BLaER1 (cell line): Measurements from ENCODE around the gene BIN2.
"Not testable (repeated sequence)": the region's sequence is repeated elsewhere in the genome, so short reads cannot be mapped to it uniquely, and the experiment has no call there.

Experiments used
- H3K27ac ChIP-seq: shearing (Covaris generic); formaldehyde crosslinking; 2 replicates; pipeline ENCODE4 v1.8.1; 2022
- H3K27me3 ChIP-seq: shearing (Covaris generic); formaldehyde crosslinking; 2 replicates; pipeline ENCODE4 v1.8.1; 2022
- H3K36me3 ChIP-seq: shearing (Covaris generic); formaldehyde crosslinking; 2 replicates; pipeline ENCODE4 v1.8.1; 2022
- H3K4me1 ChIP-seq: shearing (Covaris generic); formaldehyde crosslinking; 2 replicates; pipeline ENCODE4 v1.8.1; 2022
- H3K4me2 ChIP-seq: shearing (Covaris generic); formaldehyde crosslinking; 2 replicates; pipeline ENCODE4 v1.8.1; 2022
- H3K4me3 ChIP-seq: shearing (Covaris generic); formaldehyde crosslinking; 2 replicates; pipeline ENCODE4 v1.8.1; 2022
- H3K9ac ChIP-seq: shearing (Covaris generic); formaldehyde crosslinking; 2 replicates; pipeline ENCODE4 v1.8.1; 2022
- H3K9me3 ChIP-seq: shearing (Covaris generic); formaldehyde crosslinking; 2 replicates; pipeline ENCODE4 v1.8.1; 2022
- H4K20me1 ChIP-seq: shearing (Covaris generic); formaldehyde crosslinking; 2 replicates; pipeline ENCODE4 v1.8.1; 2022
- Cebpa-rat ChIP-seq: shearing (Covaris generic); IDR thresholded peaks from 2 replicates; pipeline ENCODE4 v1.8.1; 2022

The BIN2 gene

DNA sequence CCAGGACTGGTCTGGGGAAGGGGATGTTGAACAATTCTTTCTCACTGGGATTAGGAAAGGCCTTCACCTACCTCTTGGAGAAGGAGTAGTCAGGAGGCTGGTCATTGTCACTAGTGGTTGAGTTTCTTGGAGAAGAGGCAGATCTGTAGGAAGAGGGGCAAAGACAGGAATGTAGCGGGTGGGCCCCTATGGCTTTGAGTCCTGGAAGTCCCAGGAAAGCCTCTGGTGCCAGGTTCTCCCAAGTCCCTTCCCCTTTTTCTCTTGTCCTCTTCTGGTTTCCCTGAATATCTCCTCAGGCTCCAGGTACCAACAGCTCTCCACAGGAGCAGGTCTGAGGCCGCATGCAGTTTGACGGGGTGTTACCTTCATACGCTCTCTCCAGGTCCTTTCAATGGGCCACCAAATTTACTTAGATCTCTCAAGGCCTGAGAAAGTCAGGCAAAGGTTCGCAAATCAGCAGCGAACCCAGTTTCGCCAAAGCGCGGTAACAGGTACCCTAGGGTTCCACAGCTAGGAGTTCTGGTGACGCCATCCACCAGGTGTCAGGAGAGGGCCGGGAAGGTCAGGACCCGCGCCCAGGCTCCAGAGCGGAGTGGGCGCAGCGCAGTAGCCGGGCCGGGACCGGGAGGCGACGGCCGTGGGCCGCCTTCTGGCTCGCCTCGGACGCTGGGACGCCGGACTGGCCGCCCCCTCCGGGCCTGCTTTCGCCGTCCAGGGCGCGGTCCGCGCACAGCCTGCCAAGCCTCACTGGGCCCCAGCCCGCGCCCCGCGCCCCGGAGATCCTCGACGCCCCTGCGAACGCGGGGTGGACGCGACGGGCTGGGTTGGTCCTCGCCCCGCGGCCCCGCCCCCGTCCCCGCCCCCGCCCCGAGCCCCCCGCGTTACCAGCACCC is 54.6 kb downstream of the BIN2 start:
- H3K27me3 ChIP-seq, result 0 out of 2 replicates have a peak, but pooled peaks cover 4% of the 10 kb centered on the region
- peaks cover 30% of the 10 kb centered on the region for H3K4me1 ChIP-seq
- peak overlapping the region; percentile 75; the same call in 1 of the 2 replicates for H3K9ac ChIP-seq
- H3K4me3 ChIP-seq, result peak overlapping the region; percentile 74
- H3K4me2 ChIP-seq, result peak overlapping the region; percentile 97
- H3K9me3 ChIP-seq, result no peaks in the 10 kb centered on the region
- peak overlapping the region; percentile 42; the same call in 1 of the 2 replicates for H3K27ac ChIP-seq
- no peaks in the 10 kb centered on the region for H4K20me1 ChIP-seq
- no peaks in the 10 kb centered on the region for H3K36me3 ChIP-seq
- no peak for TF ChIP-seq Cebpa-rat

DNA sequence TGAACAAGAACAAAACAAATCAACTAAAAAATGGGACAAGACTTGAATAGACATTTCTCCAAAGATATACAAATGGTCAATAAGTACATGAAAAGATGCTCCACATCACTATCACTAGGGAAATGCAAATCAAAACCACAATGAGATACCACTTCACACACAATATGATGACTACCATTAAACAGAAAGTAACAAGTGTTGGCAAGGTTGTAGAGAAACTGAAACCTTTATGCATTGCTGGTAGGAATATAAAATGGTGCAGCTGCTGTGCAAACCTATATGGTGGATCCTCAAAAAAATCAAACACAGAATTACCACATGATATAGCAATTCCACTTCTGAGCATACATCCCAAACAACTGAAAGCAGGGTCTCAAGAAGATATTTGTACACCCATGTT is 59.0 kb downstream of the BIN2 start:
- H3K27ac ChIP-seq, result no peak overlapping the region
- H3K9me3 ChIP-seq, result no peaks in the 10 kb centered on the region
- H3K4me3 ChIP-seq, result no peak overlapping the region
- H3K4me2 ChIP-seq, result no peak overlapping the region
- H3K27me3 ChIP-seq, result no peaks in the 10 kb centered on the region
- peaks cover 16% of the 10 kb centered on the region for H3K4me1 ChIP-seq
- H3K36me3 ChIP-seq, result no peaks in the 10 kb centered on the region
- TF ChIP-seq Cebpa-rat, result no peak
- no peaks in the 10 kb centered on the region for H4K20me1 ChIP-seq
- H3K9ac ChIP-seq, result no peak overlapping the region

DNA sequence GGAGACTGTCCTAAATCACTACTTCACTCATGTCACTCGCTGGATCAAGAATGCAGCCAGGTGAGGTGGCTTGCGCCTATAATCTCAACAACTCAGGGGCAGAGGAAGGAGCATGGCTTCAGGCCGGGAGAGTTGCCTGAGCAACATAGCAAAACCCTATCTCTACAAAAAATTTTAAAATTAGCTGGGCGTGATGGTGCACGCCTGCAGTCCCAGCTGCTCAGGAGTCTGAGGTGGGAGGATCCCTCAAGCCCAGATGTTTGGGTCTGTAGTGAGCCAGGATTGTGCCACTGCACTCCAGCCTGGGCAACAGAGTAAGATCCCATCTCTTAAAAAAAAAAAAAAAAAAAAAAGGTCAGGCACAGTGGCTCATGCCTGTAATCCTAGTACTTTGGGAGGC is 59.7 kb downstream of the BIN2 start:
- Histone ChIP-seq H3K27me3 (no peaks in the 10 kb centered on the region), H4K20me1 (no peaks in the 10 kb centered on the region), H3K9me3 (no peaks in the 10 kb centered on the region), H3K36me3 (no peaks in the 10 kb centered on the region), H3K4me3 (no peak overlapping the region), H3K4me2 (no peak overlapping the region), H3K9ac (no peak overlapping the region), H3K4me1 (peaks cover 12% of the 10 kb centered on the region), H3K27ac (no peak overlapping the region)
- TF ChIP-seq Cebpa-rat, result no peak

DNA sequence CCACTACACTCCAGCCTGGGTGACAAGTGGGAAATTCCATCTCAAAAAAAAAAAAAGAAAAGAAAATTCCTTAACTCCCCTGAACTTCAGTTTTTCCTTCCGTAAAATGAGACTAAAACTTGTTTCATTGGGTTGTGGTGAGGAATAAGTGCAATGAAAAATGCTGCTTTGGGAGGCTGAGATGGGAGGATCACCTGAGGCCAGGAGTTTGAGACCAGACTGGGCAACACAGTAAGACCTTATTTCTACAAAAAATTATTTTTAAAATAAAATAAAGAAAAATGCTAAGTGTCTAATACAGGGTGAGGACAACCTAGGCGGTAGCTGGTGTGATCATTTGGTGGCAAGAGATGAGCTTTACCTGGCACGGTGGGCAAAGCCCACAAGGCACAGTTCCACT is 60.6 kb downstream of the BIN2 start:
- 0 out of 2 replicates have a peak, but pooled peaks cover 3% of the 10 kb centered on the region for H3K4me1 ChIP-seq
- H3K4me2 ChIP-seq, result no peak overlapping the region
- no peak overlapping the region for H3K9ac ChIP-seq
- H3K36me3 ChIP-seq, result no peaks in the 10 kb centered on the region
- H3K4me3 ChIP-seq, result no peak overlapping the region
- no peaks in the 10 kb centered on the region for H4K20me1 ChIP-seq
- H3K27me3 ChIP-seq, result no peaks in the 10 kb centered on the region
- H3K9me3 ChIP-seq, result no peaks in the 10 kb centered on the region
- no peak for TF ChIP-seq Cebpa-rat
- no peak overlapping the region for H3K27ac ChIP-seq

DNA sequence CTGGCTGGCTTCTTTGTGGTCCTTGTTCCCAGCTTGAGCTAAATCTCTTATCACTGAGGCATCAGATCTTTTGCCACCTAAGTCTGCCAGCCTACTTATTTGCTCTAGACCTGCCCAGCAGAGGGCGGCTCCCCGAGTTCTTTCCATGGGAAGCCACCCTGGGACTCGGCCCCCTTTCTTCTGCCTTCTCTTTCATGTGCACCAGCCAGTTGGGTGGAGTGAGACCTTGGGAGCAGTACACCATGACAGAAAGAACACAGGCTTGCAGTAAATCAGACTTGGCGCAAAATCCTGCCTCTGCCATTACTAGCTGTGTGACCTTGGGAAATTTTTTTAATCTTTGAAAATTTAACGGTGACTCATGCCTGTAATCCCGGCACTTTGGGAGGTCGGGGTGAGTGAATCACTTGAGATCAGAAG is 61.2 kb downstream of the BIN2 start:
- Histone ChIP-seq H3K27me3 (no peaks in the 10 kb centered on the region), H4K20me1 (no peaks in the 10 kb centered on the region), H3K9ac (no peak overlapping the region), H3K4me3 (no peak overlapping the region), H3K4me1 (0 out of 2 replicates have a peak, but pooled peaks cover 3% of the 10 kb centered on the region), H3K4me2 (no peak overlapping the region), H3K27ac (no peak overlapping the region), H3K9me3 (no peaks in the 10 kb centered on the region), H3K36me3 (no peaks in the 10 kb centered on the region)
- no peak for TF ChIP-seq Cebpa-rat

DNA sequence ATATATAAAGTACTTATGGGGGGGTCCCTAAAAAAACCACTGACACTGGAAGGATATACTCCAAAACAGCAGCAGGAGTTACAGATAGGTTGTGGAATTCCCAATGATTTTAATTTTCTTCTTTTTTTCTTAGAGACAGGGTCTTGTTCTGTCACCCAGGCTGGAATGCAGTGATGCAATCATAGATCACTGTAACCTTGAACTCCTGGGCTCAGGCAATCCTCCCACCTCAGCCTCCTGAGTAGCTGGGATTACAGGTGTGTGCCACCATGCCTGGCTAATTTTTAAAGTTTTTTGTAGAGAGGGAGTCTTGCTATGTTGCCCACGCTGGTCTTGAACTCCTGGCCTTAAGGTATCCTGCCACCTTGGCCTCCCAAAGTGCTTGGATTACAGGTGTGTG is 64.4 kb downstream of the BIN2 start:
- not testable (repeated sequence) for H3K4me2 ChIP-seq, H3K4me3 ChIP-seq, H3K9me3 ChIP-seq, H3K4me1 ChIP-seq, H3K36me3 ChIP-seq, H3K27me3 ChIP-seq, H3K27ac ChIP-seq, H3K9ac ChIP-seq, H4K20me1 ChIP-seq

DNA sequence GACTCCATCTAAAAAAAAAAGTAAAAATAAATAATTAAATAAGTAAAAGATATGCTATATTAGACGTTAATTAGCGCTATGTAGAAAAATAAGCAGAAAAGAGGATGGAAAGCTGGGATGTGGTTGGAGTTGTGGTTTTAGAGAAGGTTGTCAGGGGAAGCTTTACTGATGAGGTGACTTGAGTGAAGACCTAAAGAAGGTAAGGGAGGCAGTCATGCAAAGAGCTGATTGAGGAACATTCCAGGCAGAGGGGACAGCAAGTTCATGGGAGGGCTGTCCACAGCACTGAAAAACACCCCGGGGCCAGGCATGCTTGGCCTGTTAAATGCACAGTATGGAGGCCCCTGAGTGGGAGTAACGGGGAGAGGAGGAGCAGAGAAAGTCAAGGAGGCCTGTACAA is 69.4 kb downstream of the BIN2 start:
- Histone ChIP-seq H3K4me3 (no peak overlapping the region), H3K27me3 (no peaks in the 10 kb centered on the region), H3K27ac (no peak overlapping the region), H3K4me2 (peak overlapping the region; percentile 21; the same call in 1 of the 2 replicates), H3K9me3 (no peaks in the 10 kb centered on the region), H3K36me3 (no peaks in the 10 kb centered on the region), H3K9ac (no peak overlapping the region), H3K4me1 (peaks cover 7% of the 10 kb centered on the region; the same call in 1 of the 2 replicates), H4K20me1 (no peaks in the 10 kb centered on the region)
- TF ChIP-seq Cebpa-rat, result no peak

DNA sequence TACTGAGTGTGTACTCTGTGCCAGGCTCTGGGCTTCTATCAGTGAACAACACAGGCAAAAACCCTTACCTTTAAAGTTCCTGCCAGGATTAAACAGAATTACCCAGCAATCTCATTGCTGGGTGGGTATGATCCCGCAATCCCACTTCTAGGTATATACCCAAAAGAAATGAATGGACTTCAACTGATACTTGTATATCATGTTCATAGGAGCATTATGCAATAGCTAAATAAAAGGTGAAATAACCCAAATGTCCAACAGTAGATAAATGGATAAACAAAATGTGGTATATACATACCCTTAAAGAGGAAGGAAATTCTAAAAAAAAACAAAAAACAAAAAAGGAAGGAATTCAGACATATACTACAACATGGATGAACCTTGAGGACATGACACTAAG is 70.7 kb downstream of the BIN2 start:
- no peaks in the 10 kb centered on the region for H4K20me1 ChIP-seq
- no peak overlapping the region for H3K4me3 ChIP-seq
- H3K36me3 ChIP-seq, result no peaks in the 10 kb centered on the region
- H3K4me1 ChIP-seq, result peaks cover 12% of the 10 kb centered on the region; the same call in 1 of the 2 replicates
- no peaks in the 10 kb centered on the region for H3K27me3 ChIP-seq
- no peak overlapping the region for H3K4me2 ChIP-seq
- H3K9me3 ChIP-seq, result no peaks in the 10 kb centered on the region
- H3K9ac ChIP-seq, result no peak overlapping the region
- TF ChIP-seq Cebpa-rat, result no peak
- no peak overlapping the region for H3K27ac ChIP-seq

DNA sequence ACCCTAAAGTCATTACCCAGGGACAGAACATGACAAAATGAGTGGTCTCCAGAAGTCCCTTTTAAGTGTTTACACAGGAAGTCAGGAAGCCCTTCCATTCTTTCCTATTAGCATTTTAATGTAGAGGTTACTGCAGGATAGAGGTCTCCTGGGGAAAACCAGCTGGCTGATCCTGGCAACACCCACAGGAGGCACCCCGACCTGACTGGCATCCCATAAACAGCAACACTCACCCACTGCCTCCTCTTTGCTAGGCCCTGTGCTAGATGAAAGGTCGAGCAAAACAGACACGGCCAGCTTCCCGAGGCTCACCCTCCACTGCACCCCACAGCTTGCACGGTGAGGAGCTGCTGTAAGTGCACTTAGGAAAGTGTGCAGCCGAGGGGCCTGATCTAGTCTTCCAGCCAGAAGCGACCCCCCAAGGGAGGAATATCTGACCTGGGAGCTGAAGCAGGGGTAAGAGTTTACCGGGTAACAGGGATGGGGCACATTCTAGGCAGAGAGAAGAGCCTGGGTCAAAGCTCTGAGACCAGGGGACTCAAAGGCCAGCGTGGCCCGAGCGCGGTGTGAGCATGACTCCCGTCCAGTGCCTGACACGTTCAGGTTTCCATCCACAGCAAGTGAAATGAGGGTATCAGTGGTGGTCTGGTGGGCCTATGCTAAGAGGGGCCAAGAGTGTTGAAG is 76.3 kb downstream of the BIN2 start:
- Histone ChIP-seq H3K4me2 (peak overlapping the region; percentile 74), H3K9me3 (no peaks in the 10 kb centered on the region), H3K9ac (no peak overlapping the region), H3K4me3 (no peak overlapping the region), H3K27me3 (no peaks in the 10 kb centered on the region), H3K27ac (peak overlapping the region; percentile 45; the same call in 1 of the 2 replicates), H4K20me1 (peaks cover 12% of the 10 kb centered on the region; the same call in 1 of the 2 replicates), H3K4me1 (peaks cover 35% of the 10 kb centered on the region), H3K36me3 (peaks cover 29% of the 10 kb centered on the region)
- no peak for TF ChIP-seq Cebpa-rat

DNA sequence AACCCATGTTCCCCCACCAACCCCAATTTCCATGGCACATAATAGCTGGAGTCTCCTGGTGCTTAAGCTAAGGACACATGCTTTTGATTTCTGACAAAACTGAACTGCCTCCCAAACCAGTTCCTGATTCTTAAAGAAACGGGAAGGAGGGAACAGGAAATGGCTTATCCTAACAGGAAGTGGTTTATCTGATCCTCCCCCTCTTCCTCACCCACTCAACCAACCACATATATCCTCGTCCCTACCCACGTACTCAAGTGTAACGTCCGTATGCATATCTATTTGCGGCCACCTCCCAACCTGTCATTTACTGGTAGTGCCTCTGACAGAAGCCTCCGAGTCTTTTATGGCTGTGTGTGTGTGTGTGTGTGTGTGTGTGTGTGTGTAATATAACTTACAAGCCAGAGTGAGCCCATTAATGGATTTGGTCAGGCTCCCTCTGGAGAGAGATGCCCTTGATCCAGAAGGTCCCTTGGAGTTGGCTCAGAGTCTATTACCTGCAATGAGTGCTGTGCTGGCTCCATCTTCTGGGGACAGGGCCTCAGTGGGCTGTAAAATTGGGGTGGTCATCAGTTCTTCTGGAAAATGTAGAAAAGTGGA is 77.6 kb downstream of the BIN2 start:
- Histone ChIP-seq H3K4me1 (peaks cover 35% of the 10 kb centered on the region), H3K9ac (no peak overlapping the region), H4K20me1 (peaks cover 23% of the 10 kb centered on the region; the same call in 1 of the 2 replicates), H3K36me3 (peaks cover 42% of the 10 kb centered on the region), H3K9me3 (no peaks in the 10 kb centered on the region), H3K4me3 (no peak overlapping the region), H3K4me2 (peak overlapping the region; percentile 74), H3K27ac (peak overlapping the region; percentile 2; the same call in 1 of the 2 replicates), H3K27me3 (no peaks in the 10 kb centered on the region)
- TF ChIP-seq Cebpa-rat, result no peak
